SK-N-SH treated with all-trans-retinoic acid at 6 μM for 48 hours (cell line): Measurements from ENCODE around the gene ZNF304.

Experiments used
- CREB5 ChIP-seq: fragments of 250-450 bp; sonication (Bioruptor Pico); IDR thresholded peaks from 2 replicates; pipeline ENCODE4 v1.5.1; 2020; ENCODE audit warnings: low read depth, mild to moderate bottlenecking, moderate library complexity
- ESRRG ChIP-seq: fragments of 250-450 bp; sonication (Bioruptor Pico); IDR thresholded peaks from 2 replicates; pipeline ENCODE4 v1.6.1; 2021; ENCODE audit warnings: mild to moderate bottlenecking
- PPARA ChIP-seq: fragments of 250-450 bp; sonication (Bioruptor Pico); IDR thresholded peaks from 2 replicates; pipeline ENCODE4 v1.5.0; 2020; ENCODE audit warnings: mild to moderate bottlenecking, borderline replicate concordance

- TF ChIP-seq ESRRG (CRISPR knock-in tag) (no peak), PPARA (no peak), CREB5 (CRISPR knock-in tag) (peak; percentile 62; the same call in 1 of the 2 replicates)
Observed at GRCh38 chr19:57362997-57363687, 12.1 kb downstream of the ZNF304 start, which contains the start of the genes TRAPPC2B and ZNF547.
